ACHN (cell line): ENCODE results near the gene IKZF3.
A peak's percentile ranks its signal among the peaks of the same experiment; 100 is the strongest.
"Not testable (repeated sequence)": the region's sequence is repeated elsewhere in the genome, so short reads cannot be mapped to it uniquely, and the experiment has no call there.

Experiments used
- DNase-seq: peaks from one replicate; pipeline ENCODE4 v3.0.0-alpha.2; 2015
- in situ Hi-C: cut with HindIII; loops from 2 replicates; pipeline ENCODE4 v1.10.0; 2017; ENCODE audit warnings: low sequenced_read_pairs, low pct_ligation_motif_present, low pct_unique_long_range_greater_than_20kb

The IKZF3 gene

DNA sequence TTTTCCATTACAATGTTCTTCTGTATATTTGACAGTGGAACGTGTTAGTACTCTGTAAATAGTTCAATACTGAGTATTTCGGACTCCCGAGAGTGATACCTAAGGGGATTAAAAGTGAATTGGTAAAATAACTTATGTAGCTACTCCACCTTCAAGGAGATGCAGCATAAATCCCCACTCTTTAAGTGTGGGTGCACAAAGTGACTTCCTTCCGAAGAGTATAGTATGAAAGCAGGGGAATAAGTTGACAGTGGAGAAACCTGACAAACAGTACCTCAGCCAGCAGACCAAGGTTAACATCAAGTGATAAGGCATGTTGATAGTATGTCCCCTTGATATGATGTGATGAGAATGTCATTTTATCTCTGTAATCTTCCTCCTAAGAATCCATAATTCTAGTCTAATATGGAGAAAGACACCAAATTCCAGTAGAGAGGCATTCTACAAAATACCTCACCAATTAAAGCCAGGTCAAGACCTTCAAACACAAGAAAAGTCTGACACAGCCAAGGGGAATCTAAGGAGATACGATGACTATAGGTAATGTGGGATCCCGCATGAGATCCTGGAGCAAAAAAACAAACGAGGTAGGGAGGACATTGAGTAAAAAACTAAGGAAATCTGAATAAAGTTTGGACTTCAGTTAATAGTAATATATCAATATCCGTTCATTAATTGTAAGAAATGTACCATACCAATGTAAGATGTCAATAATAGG is 2.1 kb upstream of the IKZF3 start:
- no peak for DNase-seq
- in situ Hi-C loops = no loop called here

DNA sequence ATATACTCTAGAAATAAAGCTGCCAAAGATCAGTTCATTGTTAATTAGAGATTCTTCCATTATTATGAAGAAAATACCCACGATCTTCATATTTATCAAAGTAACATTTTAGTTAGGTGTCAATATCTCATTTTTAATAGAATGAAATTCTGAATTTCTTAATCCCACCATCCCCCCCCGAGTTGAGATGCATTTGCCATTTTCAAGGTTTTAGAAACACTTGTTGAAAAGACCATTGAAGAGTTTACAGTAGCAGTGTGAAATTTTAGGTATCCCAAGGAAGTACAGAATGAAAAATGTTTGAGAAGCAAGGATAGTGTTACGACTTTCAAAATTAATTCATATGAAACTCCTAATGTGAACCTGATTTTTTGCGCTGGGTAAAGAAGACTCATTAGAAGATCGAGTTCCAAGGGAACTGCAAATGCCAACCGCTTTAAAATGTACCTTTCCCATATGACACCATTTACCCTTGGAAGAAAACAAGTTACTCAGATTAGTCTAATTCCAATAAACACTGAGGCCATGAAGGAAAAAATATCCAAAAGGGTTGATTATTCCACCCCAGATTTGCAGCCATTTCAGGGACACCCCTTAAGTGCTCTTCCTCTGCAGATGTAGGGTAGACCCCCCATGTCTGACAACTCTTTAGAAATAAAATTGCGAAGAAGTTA is 731 bp downstream of the IKZF3 start:
- in situ Hi-C loops = no loop called here
- DNase-seq = no peak

DNA sequence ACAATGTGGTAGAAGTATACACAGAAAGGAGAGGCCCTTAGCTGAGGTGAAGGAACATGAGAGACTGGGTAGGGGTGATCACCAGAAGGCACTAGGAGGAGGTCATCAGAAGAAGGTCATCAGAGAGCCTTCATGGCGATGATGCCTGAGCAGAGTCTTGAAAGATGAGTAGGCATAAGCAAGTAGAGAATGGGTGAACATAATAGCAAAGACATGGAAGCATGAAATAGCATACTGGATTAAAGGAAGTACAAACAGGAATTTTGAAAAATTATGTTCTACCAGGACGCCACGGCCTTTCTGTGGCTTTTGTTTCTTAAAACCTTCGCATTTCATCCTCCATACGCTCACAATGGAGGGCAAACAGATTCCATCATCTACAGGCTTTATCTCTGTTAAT is 2.9 kb downstream of the IKZF3 start:
- in situ Hi-C loops = no loop called here
- DNase-seq = no peak

DNA sequence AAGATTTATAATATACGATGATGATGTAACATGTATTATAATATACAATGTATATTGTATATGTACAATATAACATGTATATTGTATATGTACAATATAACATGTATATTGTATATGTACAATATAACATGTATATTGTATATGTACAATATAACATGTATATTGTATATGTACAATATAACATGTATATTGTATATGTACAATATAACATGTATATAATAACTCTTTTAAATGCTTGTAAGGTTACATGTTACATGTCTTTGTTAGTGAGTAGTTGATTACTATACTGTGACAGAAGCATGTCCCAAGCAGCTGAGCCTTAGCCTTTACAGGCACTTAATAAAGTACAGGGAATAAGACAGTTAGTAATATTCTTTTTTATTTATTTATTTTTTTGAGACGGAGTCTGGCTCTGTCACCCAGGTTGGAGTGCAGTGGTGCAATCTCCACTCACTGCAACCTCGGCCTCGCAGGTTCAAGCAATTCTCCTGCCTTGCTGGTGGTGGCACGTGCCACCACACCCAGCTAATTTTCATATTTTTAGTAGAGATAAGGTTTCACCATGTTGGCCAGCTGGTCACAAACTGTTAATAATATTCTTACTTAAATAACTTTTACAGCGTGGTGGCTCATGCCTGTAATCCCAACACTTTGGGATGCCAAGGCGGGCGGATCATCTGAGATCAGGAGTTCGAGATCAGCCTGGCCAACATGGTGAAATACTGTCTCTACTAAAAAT is 8.0 kb downstream of the IKZF3 start:
- DNase-seq, in situ Hi-C loops: not testable (repeated sequence)

DNA sequence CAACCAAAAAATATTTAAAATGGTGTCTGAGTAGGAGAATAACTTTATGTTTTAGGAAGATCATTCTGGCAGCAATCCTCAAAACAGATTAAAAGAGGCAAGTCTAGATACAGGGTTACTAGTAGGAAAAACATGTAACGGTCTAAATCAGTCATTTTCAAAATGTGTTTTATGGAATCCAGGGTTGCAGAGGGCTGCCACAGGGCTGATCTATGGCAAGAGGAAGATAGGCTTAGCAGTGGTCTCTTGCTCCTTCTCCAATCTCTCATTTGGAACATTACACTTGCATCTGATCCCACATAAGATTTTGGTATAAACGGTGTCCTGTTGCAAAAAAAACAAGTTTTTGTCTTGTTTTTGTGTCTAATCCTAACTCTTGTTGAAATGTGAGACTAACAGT is 9.2 kb downstream of the IKZF3 start:
- no peak for DNase-seq
- in situ Hi-C loops = no loop called here

DNA sequence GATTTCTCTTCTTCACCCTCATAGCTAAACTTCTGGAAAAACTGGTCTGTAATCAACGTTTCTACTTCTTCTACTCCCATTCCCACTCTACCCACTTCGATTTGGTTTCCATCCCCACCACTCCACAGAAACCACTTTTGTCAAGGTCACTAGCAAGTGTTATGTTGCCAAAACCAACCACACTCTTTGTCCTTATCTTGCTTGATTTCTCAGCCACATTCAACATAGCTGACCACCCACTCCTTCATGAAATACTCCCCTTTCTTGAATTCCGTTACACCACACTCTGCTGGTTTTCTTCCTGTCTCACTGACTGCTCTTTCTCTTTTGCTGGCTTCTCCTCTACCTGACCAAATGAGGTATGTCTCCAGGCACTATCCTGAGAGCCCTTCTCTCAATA is 11.9 kb downstream of the IKZF3 start:
- DNase-seq = no peak

DNA sequence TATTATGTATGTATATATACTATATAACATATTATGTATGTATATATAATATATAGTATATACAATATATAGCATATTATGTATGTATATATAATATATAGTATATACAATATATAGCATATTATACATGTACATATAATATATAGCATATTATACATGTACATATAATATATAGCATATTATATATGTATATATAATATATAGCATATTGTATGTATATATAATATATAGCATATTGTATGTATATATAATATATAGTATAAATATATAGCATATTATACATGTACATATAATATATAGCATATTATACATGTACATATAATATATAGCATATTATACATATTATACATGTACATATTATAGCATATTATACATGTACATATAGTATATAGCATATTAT is 13.9 kb downstream of the IKZF3 start:
- DNase-seq, in situ Hi-C loops: not testable (repeated sequence)

More for the DNA sequence above, 11.9 kb downstream of the IKZF3 start:
- in situ Hi-C loops = no loop called here

DNA sequence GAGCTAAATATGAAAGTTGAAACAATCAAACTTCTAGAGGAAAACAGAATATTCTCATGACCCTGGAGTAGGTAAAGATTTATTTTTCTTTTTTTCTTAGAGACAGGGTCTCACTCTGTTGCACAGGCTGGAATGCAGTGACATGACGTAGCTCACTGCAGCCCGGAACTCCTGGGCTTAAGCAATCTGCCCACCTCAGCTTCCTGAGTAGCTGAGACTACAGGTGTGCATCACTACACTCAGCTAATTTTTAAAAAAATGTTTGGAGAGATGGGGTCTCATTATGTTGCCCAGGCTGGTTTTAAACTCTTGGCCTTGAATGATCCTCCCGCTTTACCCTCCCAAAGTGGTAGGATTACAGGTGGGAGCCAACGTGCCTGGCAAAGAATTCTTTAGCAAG is 15.5 kb downstream of the IKZF3 start:
- no peak for DNase-seq
- in situ Hi-C loops = no loop called here

DNA sequence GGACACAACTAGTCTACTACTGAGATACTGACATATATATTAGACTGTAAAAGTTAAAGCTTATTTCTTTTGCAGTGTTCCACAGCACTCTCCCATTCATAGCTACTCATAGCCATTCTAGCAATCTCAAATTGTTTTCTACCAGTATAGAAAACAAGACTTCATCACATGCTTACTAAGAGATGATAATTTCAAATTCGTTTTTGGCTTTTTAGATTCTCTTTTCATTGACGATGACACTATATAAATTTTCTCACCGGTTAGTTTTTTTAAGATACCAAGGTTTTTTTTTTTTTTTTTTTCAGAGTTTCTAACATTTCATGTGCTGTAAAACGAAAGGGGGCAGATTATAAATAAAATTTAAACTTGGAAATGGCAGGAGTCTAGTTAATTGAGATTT is 17.9 kb downstream of the IKZF3 start:
- in situ Hi-C loops = no loop called here
- DNase-seq = no peak

DNA sequence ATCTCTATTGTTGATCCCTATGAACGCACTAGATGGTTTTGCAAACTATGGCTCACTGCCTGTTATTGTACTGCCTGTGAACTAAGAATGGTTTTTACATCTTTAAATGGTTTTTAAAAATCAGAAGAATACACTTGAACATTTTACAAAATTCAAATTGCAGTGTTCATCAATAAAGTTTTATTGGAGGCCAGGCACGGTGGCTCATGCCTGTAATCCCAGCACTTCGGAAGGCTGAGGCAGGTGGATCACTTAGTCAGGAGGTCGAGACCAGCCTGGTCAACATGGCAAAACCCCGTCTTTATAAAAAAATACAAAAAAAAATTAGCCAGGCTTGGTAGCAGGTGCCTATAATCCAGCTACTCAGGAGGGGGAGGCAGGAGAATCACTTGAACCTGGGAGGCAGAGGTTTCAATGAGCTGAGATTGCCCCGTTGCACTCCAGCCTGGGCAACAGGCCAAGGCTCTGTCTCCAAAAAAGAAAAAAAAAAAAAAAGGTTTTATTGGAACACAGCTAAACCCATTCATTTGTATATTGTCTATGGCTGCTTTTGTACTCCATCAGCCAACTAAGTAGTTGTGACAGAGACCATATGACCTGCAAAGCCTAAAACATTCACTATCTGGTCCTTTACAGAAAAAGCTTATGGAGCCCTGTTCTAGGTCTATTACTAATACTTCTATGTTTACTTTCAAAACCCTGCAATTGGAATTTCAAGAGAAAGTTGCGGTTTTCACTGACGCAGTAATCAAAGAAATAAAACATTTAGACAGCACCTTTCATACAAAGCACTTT is 18.9 kb downstream of the IKZF3 start:
- DNase-seq = no peak
- in situ Hi-C loops = no loop called here

DNA sequence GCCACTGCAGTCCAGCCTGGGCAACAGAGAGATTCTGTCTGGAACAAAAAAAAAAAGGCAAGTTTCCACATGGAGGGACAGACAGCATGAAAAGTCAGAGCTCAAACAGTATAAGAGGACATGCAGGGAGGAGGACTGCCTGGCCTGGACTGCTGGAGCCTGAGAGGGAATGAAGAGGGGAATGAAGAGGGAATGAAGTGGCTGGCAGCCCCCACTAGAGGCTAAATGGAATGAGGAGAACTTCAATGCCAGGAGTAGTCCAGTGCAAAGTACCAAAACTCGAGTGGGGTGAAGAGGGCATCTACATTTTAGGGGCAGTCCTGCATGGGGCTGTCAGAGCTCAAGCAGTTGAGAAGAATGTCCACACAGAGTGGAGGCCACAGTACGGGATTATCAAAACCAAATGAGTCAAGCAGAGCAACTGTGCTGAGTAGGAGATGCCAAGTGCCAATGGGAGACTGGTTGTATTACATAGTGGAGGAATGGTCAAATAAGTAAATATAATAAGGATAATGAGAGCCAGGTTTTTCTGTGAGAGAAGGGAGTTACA is 22.9 kb downstream of the IKZF3 start:
- in situ Hi-C loops = no loop called here
- no peak for DNase-seq

DNA sequence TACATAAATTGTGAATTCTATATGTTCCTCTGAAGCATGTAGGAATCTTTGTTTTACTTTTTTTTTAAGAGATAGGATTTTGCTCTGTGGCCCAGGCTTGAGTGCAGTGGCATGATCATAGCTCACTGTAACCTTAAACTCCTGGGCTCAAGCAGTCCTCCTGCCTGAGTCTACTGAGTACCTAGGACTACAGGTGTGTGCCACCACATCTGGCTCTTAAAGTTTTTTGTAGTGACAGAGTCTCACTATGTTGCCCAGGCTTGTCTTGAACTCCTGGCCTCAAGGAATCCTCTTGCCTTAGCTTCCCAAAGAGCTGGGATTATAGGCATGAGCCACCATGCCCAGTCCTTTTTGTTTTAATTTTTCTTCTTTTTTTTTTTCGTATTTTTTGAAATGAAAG is 25.3 kb downstream of the IKZF3 start:
- DNase-seq = no peak
- in situ Hi-C loops = no loop called here

DNA sequence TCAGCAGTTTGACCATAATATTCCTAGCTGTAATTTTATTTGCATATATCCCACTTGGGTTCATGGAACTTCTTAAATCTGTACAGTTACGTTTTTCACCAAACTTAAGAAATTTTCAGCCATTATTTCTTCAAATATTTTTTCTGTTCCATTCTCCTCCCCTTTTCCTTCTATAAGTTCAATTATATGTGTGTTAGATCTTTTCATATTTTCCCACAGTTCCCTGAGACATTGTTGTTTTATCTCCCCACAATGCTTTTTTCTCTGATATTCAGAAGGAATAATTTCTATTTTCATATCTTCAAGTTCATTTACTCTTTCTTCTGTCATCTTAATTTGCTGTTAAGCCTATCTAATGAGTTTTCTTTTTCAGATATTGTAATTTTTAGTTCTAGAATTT is 26.1 kb downstream of the IKZF3 start:
- in situ Hi-C loops = no loop called here
- DNase-seq = no peak

DNA sequence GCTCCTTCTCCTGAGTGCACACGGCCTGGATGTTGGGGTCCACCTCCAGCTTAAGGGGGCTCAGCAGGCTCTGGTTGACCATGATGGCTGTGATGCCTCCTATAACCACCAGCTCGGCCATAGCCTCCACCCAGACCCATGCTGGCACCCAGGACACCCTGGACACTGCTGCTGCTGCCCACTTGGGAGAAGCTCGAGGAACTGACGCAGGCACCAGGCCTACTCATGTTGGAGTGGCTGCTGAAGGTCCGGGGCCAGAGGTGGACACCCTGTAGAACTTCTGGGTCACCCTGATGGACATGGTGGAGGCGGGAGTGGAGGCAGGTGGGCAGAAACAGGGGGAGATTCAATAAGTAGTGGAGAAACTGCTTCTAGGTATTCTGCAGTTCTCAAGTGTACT is 28.0 kb downstream of the IKZF3 start:
- no peak for DNase-seq
- in situ Hi-C loops = no loop called here

DNA sequence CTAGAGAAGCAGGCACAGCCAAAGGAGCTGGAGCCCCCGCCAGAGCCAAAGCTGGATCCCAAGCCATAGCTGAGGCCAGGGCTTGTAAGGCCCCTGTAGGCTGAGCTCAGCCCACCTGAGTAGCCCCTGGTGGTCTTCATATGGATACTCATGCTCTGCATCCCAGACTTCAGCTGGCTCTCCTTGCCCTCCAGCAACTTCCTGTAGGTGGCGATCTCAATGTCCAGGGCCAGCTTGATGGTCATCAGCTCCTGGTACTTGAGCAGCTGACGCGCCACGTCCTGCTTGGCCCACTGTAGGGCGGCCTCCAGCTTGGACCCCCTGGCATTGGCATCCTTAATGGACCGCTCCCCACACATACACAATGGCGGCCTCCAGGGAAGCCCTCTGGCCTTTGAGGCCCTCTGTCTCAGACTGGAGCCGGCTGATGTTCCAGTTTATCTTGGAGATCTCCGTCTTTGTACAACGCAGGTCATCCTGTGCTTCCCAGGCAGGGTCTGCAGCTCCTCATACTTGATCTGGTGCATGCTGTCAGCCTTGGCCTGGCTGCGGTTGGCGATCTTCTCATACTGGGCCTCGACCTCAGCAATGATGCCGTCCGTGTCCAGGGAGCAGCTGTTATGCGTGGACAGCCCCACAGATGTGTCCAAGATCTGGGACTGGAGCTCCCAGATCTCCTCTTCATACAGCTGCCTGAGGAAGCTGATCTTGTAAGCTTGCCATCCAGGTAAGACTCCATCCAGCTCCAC is 28.9 kb downstream of the IKZF3 start:
- in situ Hi-C loops = no loop called here
- DNase-seq = no peak

DNA sequence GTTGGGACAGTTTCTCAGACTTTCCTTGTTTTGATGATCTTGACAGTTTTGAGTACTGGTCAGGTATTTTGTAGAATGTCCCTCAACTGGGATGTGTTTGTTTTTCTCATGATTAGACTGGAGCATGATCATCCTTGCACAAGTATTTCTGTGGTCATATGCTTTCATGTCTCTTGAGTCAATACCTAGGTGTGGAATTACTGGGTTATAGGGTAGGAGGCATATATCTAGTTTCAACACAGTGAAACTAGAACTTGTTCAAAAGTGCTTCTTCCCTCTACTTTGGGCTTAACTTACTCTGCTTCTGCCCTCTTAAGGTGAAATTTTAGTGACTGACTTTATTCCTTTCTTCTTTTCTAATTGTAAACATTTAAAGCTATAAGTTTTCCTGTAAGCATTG is 30.1 kb downstream of the IKZF3 start:
- no peak for DNase-seq
- in situ Hi-C loops = no loop called here

DNA sequence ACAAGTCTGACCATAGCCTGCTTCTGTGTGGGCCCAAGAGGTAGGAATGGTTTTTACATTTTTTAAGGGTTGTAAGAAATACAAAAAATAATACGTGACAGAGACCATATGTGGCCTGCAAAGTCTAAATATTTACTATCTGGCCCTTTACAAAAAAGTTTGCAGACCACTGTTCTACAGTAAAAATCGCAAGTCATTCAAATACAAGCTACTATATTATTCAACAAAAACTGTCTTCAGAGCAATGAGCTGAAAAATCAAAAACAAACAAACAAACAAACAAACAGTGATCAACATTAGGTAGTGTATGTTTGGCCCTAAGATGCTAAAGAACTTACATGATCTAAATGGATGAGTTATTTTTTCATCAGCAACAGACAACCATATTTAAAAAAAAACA is 32.5 kb downstream of the IKZF3 start:
- in situ Hi-C loops = no loop called here

DNA sequence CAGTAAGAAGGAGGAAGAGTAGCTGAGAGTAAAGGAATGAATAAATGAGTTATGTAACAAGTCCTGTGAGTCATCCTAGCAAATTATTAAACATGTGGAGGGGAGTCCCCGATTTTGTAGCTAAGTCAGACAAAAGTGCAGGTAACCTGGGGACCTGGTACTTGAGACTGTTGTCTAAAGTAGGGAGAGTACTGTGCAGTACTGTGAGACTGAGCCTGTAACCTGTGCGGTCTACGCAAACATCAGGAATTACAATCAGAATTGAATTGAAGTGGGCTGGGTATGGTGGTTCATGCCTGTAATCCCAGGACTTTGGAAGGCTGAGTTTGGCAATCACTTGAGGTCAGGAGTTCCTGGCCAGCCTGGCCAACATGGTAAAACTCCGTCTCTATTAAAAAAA is 35.7 kb downstream of the IKZF3 start:
- in situ Hi-C loops = no loop called here
- DNase-seq = peak; percentile 10

More for the DNA sequence above, 32.5 kb downstream of the IKZF3 start:
- no peak for DNase-seq
